LNCaP clone FGC (cell line): ENCODE data around the gene C9orf85.

ENCODE experiments used
- DNase-seq: peaks from one replicate; pipeline ENCODE4 v3.0.0-alpha.2; 2011; ENCODE audit warnings: low read depth
- H3K4me3 ChIP-seq: 2 replicates; pipeline ENCODE4 v1.5.1; 2011; ENCODE audit warnings: mild to moderate bottlenecking, low read depth, low read length, control low read depth
- TF ChIP-seq, protein P1 (sequence below): IDR thresholded peaks from 2 replicates; pipeline ENCODE4 v1.5.1; 2012; ENCODE audit warnings: mild to moderate bottlenecking; ENCODE audit not compliant: control insufficient read depth, insufficient read depth; ENCODE audit errors: extremely low read depth

C9orf85 gene

DNA sequence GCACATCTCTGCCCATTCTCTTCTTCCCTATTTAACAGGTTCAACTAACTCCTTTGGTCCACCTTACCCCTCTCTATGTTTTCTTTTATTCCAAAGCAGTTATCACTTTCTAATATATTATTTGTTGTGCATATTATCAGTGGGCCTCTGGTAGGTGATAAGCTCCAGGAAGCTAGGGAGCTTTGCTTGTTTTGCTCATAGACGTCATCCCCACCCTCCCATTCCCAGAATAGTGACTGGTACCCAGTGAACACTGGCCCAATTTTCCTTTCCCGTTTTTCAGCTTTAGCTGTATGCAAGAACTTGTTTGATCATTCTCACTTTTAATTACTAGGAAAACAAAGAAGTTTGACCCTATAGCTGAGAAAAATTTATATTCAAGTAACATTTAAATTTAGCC lies 7.4 kb upstream of the C9orf85 start:
- TF ChIP-seq, protein P1, sequence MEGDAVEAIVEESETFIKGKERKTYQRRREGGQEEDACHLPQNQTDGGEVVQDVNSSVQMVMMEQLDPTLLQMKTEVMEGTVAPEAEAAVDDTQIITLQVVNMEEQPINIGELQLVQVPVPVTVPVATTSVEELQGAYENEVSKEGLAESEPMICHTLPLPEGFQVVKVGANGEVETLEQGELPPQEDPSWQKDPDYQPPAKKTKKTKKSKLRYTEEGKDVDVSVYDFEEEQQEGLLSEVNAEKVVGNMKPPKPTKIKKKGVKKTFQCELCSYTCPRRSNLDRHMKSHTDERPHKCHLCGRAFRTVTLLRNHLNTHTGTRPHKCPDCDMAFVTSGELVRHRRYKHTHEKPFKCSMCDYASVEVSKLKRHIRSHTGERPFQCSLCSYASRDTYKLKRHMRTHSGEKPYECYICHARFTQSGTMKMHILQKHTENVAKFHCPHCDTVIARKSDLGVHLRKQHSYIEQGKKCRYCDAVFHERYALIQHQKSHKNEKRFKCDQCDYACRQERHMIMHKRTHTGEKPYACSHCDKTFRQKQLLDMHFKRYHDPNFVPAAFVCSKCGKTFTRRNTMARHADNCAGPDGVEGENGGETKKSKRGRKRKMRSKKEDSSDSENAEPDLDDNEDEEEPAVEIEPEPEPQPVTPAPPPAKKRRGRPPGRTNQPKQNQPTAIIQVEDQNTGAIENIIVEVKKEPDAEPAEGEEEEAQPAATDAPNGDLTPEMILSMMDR = no peak
- no peak overlapping the region for H3K4me3 ChIP-seq
- no peak for DNase-seq

DNA sequence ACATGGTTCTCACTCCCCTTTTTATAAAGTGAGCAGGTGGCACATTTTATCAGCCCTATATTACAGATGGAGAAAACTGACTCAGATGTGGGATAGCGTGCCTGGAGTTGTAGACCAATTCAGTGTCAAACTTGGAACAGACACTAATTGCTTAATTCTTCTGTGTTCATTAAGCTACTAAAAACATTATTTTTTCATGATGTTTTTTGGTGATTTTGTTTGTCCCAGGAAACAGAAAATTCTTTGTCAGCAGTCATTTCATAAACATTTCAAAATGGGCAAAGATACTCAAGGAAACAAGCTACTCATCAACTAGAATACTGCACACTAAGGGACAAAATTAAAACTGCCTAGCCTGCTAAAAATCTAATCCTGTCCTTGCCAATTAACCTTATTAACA lies 2.6 kb upstream of the C9orf85 start:
- no peak for DNase-seq
- peak overlapping the region; percentile 63; the same call in 1 of the 2 replicates for H3K4me3 ChIP-seq
- TF ChIP-seq, protein P1 = no peak

DNA sequence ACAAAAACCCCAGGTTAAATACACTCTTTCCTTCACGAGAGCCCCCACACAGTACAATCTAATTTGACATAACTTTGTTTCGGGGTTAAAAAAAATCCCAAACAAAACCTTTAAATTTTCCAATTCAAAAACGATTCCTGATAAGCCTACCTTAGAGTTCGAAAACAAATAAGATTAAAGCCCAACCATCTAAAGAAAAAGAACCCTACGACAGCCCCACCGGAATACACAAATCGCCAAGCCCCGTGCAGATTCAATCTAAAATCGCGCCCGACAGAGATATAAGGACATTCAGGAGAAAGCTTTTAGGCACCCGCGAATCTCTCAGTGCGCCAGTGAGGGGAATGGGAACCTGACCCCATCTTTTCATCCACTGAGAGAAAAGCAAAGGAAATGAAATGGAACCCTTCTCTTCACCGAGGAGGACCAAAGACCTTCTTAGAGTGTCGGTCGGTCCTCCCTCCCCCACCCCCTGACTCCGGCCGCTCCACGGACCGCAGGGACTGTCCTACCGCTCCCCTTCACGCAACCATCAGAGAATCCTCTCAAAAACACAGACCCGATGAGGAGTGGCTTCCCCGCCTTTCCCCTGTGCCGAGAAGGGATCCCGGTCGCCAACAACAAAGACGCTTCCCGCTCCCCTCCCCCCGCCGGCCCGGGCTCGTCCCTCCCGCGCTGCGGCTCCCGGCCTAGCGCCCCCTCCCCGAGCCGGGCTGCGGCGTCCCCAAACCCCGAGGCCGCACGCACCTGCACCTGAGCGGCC lies 1.4 kb upstream of the C9orf85 start:
- DNase-seq = no peak
- peak overlapping the region; percentile 63 for H3K4me3 ChIP-seq
- TF ChIP-seq, protein P1 = peak; percentile 23

DNA sequence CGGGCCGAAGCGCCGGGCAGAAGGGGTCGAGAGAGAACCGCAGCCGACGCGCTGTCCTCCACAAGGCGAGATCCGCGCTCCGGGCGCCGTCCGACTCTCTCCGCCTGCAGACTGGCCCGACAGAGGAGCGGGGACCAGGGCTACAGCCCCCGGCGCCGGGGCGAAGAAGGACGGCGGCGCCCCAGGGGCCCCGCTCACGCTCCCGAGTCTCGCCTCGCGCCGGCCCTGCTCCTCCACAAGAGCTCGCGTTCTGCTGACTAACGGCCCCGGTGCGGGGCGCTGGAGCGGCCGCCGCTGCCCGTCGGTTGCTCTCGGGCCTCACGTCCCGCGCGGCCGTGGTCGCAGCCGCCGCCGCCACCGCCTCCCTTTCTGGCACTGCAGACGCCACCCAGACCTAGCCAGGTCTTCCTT lies 784 bp upstream of the C9orf85 start:
- DNase-seq = no peak
- peak overlapping the region; percentile 63 for H3K4me3 ChIP-seq
- TF ChIP-seq, protein P1 = no peak

DNA sequence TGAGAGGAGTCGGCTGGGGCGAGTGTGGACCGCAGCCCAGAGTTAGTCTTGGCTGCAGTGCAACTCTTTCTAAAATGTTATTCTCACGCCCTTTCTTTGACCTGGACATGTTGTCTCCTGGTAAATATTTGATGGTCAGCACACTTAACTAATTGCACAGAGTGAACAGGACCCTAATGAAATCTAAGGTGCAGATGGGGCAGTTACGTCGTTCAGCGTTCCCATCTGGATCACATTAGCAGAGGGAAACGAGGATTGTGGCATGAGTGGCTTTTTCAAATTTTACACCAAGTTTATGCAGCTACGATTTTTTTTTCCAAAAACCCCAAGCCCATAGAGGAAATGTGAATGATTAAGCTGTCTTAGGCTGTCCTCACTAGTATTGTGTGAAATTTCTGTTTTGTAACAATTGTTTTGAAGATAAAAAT lies 483 bp downstream of the C9orf85 start:
- TF ChIP-seq, protein P1 = no peak
- DNase-seq = peak; percentile 75
- peak overlapping the region; percentile 63 for H3K4me3 ChIP-seq

DNA sequence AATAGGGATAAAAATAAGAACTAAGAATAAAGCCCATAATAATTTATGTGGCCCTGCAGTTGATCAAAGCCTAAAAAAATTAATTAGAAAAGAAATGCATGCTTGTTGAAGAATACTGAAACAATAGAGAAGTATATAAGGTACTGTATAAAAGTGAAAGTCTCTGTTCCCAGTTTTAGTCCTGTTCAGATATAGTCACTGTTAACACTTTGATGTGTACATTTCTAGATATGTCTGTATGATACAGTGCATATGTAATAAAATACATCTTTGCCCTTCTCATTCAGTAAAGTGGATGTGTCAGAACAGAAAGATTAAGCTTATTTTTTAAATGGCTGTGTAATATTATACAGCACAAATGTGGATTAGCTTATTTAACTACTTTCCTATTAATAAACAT lies 4.1 kb downstream of the C9orf85 start:
- no peak for DNase-seq
- no peak overlapping the region for H3K4me3 ChIP-seq
- TF ChIP-seq, protein P1 = no peak
